Measurements from ENCODE around the gene CELF1.

The CELF1 gene

DNA sequence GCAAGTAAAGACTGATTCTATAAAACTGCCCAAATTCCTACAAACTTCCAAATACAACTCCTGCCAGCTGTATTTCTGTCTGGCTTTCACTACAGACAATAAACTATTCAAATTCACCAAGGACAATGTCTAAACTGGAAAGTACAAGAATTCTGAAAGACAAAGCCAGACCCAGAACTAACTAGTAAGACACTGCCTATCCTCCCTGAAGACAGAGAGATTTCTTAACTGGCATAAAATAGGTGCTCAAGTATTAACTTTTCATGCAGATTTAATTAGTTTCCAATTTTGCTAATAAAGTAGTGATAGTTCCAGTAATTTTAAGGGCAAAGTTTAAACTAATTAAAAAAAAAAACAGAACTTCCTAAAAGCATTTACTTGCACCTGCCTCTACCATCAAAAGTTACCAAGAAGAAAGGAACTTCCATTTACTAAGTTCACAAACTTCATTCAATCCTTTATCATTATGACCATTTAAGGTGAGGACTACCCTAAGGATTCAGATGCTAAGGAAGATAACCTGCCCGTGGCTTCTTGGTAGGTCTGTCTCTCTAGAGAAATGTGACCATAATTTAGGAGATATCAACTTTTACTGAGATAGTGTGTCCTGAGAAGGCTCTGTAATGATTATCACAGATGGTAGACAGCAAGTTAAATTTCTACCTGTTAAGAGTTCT, 45.2 kb downstream of the CELF1 start:
- DNase-seq, result no peak

DNA sequence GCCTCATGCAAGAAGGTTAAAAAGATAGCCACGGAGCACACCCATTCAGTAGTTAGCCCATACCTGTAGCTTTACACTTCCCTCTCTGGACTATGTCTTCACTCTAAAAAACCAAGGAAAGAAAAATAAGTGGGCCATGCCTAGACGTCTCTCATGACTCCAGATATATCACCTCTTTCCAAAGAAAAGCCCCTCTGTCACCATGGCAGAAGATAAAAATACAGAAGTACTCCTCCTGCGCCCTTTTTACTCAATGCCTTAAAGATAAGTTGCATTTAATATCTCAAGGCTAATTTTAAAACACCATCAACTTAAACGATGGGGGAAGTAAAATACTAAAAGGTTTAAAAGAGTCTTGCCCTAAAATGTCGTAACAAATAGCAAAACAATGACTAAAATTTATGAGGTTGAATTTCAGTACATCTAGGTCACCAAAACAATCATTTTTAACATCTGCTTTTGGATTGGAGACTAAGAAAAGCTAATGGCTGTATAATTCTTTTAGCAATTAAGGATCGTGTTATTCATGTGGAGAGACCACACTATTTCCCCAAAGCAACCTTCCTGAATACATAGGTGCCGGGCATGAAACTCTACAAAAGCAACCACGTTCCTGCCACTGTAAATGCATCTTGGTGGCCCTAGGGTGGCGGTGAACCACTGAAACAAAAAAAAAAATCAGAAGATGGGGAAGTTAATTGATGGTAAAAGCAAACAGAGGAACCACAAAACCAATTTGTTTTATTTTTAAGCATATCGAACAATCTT, 46.0 kb downstream of the CELF1 start:
- DNase-seq, result peak; percentile 66

- DNase-seq, result no peak
Observed at GRCh38 chr11:47506373-47506772, 46.6 kb downstream of the CELF1 start.

GRCh38 chr11:47504910-47505309, 48.0 kb downstream of the CELF1 start:
- DNase-seq, result no peak

DNA sequence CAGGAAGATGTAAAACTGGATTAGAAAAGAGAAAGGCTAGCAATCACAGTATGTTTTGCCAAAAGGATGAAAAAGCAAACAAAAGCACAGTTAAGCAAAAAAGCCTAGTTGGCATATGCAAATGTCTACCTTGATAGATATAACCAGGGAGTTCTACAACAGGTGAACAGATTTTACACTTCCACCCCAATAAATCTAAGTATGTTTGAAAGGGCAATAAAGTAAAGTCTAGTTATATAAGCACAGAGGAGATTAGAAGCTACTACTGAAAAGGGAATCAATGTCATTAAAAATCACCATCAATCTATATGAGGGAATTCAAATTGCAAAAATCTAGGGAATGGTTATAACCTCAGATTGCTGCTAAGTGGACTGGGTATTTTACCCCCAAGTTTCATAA, 49.7 kb downstream of the CELF1 start:
- no peak for DNase-seq

- no peak for DNase-seq
Observed at GRCh38 chr11:47502767-47503166, 50.2 kb downstream of the CELF1 start.

GRCh38 chr11:47501101-47501500, 51.8 kb downstream of the CELF1 start:
- DNase-seq, result no peak

- no peak for DNase-seq
Observed at GRCh38 chr11:47500121-47500520, 52.8 kb downstream of the CELF1 start.

DNA sequence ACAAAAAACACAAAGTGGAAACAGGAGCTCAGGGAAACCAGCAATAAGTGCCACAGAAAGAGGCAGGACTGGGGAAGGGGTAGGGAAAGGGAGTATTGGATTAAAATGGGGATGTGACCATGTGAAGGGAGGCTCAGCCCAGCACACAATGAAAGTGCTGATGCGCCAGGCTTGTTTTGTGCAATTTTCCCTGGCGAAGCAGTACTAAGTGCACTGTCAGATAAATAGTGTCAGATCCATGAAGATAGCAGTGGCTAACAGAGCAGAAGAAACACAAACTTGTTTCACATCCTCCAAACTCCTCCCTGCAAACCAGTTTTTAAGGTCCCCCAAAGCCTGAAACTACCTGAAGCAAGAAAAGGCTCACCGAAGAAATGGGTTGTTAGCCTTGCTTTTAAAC, 53.3 kb downstream of the CELF1 start:
- no peak for DNase-seq

DNA sequence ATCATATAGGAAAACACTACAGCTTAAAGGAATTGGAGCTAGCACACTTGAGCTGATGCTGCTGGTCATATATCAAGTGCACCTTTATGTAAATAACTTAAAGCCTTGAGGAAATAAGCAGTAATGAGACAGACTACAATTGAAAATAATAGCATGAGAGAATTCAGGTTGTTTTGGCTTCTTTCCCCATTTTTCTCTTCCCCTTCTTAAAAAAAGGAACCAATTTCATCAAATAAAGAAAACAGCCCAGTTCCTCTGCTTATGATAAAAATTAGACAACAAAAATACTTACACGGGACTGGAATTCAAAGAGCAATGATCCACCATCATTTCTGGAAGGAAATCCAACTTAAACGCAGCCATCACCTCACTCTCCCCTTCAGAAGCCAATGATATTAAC, 53.8 kb downstream of the CELF1 start:
- no peak for DNase-seq

DNA sequence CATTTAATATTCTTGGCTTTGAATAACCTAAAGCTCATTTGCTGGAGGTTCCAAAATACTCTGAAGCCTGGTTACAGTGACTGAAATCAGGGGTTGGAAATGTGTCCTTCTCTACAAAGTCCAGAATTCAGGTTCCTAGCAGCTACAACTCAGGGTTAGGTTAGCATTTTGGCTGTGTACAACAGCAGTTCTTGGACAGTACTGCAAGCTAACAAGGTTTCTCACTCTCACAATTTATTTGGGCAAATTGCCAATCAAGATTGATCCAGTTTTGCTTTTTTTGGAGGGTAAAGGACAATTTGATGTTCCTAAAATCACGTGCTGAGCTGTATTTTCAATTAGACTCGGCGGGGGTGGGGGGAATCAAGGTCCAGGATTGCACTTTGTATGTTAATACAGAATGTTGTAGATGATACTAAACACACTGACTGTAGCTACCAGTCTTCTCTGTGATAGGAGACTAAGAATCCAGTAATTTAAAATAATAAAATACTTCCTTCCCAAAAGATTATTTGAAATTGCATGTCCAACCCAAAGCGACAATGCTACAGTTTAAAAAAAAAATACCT, 54.3 kb downstream of the CELF1 start:
- DNase-seq, result no peak

DNA sequence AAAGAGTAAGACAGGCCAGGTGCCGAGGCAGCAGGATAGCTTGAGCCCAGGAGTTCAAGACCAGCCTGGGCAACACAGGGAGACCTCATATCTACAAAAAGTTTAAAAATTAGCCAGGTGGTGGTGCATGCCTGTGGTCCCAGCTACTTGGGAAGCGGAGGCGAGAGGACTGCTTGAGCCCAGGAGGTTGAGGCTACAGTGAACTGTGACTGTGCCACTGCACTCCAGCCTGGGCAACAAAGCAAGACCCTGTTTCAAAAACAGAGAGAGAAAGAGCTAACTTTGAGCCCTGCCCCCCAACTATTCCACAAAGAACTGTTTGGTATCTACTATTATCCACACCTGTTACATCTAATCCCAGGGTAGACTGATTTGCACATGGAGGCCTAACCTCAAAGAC, 54.8 kb downstream of the CELF1 start:
- DNase-seq, result no peak

GRCh38 chr11:47496808-47497207, 56.1 kb downstream of the CELF1 start:
- no peak for DNase-seq

DNA sequence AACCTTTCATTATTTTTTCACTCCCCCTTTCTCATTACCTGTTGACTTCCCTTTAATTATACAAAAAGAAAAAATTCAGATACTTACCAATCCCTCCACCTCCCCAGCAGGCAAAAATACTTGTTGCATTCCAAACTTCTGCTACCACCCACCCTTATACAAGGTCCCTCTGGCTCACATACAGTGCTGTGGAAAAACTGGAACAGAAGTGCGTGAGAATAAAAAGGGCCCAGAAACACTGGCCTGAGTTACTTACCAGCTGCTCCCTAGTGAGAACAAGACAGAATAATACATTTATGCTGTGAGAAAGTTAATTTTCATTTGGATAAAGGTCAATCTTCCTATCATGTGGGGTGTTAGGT, 57.1 kb downstream of the CELF1 start:
- no peak for DNase-seq

DNA sequence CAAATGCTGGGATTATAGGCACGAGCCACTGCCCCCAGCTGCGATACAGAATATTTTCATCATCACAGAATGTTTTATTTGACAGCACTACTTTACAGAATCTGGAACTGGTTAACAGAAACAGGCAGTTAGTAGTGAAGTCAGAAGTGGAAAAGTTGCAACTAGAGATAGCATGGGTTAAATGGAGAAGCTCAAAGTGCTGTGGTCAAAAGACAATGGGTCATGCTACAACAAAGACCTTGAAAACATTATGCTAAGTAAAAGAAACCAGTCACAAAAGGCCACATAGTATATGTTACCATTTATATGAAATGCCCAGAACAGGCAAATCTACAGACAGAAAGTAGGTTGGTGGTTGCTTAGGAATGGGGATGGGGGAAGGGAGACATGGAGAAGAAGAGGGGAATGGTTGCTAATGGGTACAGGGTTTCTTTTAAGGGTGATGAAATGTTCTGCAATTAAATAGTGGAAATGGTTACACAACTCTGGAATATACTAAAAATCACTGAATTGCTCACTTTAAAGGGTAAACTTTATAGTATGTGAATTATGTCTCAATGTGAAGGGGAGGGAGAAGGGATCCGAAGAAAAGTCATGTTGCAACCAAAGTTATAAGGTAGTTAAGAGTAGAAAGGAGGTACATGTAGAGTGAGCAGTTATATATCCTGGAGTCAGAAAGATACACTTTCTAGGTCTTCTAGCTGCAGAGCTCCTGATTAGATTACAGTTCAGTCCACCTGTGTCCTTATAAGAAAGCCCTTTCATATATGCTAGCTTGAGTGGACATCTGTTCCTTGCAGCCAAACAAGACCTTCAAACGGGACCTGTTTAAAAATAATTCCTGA, 57.7 kb downstream of the CELF1 start:
- DNase-seq, result peak; percentile 36

DNA sequence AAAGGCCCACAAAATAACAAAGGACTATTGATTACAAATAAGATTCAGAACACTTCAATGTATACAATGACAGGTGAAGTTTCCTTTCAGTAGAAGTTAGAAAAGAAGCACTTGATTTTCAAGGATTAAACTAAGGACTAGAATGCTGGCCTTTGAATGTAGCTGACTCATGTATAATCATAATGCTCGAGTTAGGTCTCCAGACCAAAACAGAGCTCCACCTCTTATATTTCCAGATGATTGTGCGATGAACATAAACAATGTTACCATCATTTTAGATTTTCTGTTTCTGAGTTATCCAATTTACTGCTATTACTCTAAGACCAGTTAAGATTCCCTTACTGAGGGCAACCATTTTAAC, 63.6 kb downstream of the CELF1 start:
- DNase-seq, result peak; percentile 72

- DNase-seq, result no peak
Observed at GRCh38 chr11:47488674-47489394, 64.1 kb downstream of the CELF1 start.

DNA sequence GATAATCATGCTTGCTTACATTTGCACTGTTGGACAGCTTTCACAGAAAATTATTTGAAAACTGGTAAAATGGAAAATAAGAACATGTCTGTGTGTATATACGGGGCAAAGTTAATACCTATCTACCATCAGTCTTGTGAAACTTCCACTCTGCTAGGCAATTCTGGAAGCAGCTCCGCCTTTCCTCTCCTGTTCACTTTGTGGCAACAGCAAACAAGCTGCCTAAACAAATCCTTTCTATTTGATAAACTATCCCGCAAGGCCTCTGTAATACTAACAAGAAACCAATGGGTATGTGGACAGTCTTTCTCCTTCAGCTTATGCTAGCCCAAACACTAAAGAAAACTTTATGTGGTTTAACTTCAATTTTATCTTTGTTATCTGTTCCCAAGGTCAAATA, 64.8 kb downstream of the CELF1 start:
- DNase-seq, result no peak

DNA sequence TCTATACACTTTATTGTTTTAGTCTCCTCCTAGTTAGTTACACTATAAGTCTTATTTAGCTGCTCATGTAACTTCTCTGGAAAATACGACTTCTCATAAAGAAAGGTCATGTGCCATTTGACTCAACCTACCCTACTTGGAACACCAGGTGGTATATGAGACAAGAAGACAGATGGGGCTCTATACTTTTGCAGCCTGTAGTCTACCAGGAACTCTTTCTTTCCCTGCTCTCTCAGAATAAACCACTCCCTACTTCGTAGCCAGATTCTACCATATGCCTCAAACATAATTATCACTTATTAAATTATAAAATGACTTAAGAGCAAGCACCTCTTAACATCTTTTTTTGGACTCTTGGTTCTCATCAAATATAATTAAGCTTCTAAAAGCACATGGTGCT, 65.5 kb downstream of the CELF1 start:
- no peak for DNase-seq

DNA sequence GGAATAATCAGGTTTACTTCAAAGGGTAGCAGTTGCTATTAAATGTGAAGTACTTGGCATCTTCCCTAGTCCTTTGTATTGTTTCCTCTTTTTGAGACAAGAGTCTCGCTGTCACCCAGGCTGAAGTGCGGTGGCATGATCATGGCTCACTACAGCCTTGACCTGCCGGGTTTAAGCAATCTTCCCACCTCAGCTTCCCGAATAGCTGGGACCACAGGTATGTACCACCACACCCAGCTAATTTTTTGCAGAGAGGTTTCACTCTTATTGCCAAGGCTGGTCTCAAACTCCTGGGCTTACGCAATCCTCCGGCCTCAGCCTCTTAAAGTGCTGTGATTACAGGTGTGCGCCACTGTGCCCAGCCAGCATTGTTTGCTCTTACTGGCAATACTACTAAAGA, 67.8 kb downstream of the CELF1 start:
- no peak for DNase-seq

GRCh38 chr11:47483457-47483856, 69.5 kb downstream of the CELF1 start:
- DNase-seq, result no peak

- no peak for DNase-seq
Observed at GRCh38 chr11:47480762-47481161, 72.2 kb downstream of the CELF1 start.

All from HCEC 1CT (cell line).